GM23338 (cell line): Measurements from ENCODE around the gene ROBO1. TPM values are rescaled to one million over a fixed set of nuclear protein-coding genes. Genes with fewer than 3 reads are reported as not detected.

Source experiments
- ATAC-seq: fragments of 200-7000 bp; cut with Tn5 transposase; 3 replicates; pipeline ENCODE4 v1.9.1; 2020
- DNase-seq: peaks from one replicate; pipeline ENCODE4 v3.0.0-alpha.2; 2015; ENCODE audit warnings: low spot score
- H2AFZ ChIP-seq: fragments of 200-600 bp; sonication (generic); 2 replicates; pipeline ENCODE4 v1.8.0; 2016; ENCODE audit warnings: antibody characterized with exemption, mild to moderate bottlenecking, moderate library complexity
- H3F3A ChIP-seq: fragments of 200-600 bp; sonication (generic); replicated peaks from 2 replicates; pipeline ENCODE4 v1.8.0; 2017; ENCODE audit warnings: antibody characterized with exemption, mixed run types, low read depth
- H3K27ac ChIP-seq: fragments of 200-600 bp; sonication (generic); 2 replicates; pipeline ENCODE4 v1.6.1; 2016; ENCODE audit warnings: low read depth
- H3K27me3 ChIP-seq: fragments of 200-600 bp; sonication (generic); 2 replicates; pipeline ENCODE4 v1.8.0; 2016; ENCODE audit warnings: mild to moderate bottlenecking, mixed run types, moderate library complexity; ENCODE audit not compliant: insufficient read depth
- H3K36me3 ChIP-seq: fragments of 200-600 bp; sonication (generic); 2 replicates; pipeline ENCODE4 v1.8.0; 2016; ENCODE audit warnings: mild to moderate bottlenecking; ENCODE audit not compliant: insufficient read depth
- H3K4me1 ChIP-seq: fragments of 200-600 bp; sonication (generic); 2 replicates; pipeline ENCODE4 v1.8.0; 2016; ENCODE audit warnings: mild to moderate bottlenecking, moderate library complexity; ENCODE audit not compliant: insufficient read depth
- H3K4me2 ChIP-seq: fragments of 200-600 bp; sonication (generic); 2 replicates; pipeline ENCODE4 v1.7.1; 2017; ENCODE audit warnings: mixed run types
- H3K4me3 ChIP-seq: fragments of 200-600 bp; sonication (generic); 2 replicates; pipeline ENCODE4 v1.6.1; 2016; ENCODE audit warnings: mixed run types
- H3K79me2 ChIP-seq: fragments of 200-600 bp; sonication (generic); replicated peaks from 2 replicates; pipeline ENCODE4 v1.8.0; 2017; ENCODE audit warnings: mild to moderate bottlenecking; ENCODE audit not compliant: insufficient read depth
- H3K9me2 ChIP-seq: fragments of 200-600 bp; sonication (generic); 2 replicates; pipeline ENCODE4 v1.8.0; 2017; ENCODE audit not compliant: insufficient read depth
- H4K20me1 ChIP-seq: fragments of 200-600 bp; sonication (generic); replicated peaks from 2 replicates; pipeline ENCODE4 v1.8.0; 2017; ENCODE audit warnings: mild to moderate bottlenecking; ENCODE audit not compliant: insufficient read depth
- H3K27ac Mint-ChIP-seq: 2 replicates; pipeline ENCODE4 v1.8.0; 2020; ENCODE audit warnings: inconsistent platforms, mild to moderate bottlenecking, moderate library complexity, mixed read lengths
- H3K27me3 Mint-ChIP-seq: 3 replicates; pipeline ENCODE4 v1.8.0; 2022; ENCODE audit warnings: low read depth, mild to moderate bottlenecking, moderate library complexity, mixed read lengths, inconsistent platforms; ENCODE audit not compliant: insufficient read depth, poor library complexity
- H3K36me3 Mint-ChIP-seq: 3 replicates; pipeline ENCODE4 v1.8.0; 2021; ENCODE audit warnings: low read depth, mild to moderate bottlenecking, inconsistent platforms, moderate library complexity, mixed read lengths
- H3K4me1 Mint-ChIP-seq: 3 replicates; pipeline ENCODE4 v1.8.0; 2020; ENCODE audit warnings: mild to moderate bottlenecking, inconsistent platforms, mixed read lengths
- H3K4me3 Mint-ChIP-seq: 3 replicates; pipeline ENCODE4 v1.8.0; 2021; ENCODE audit warnings: moderate library complexity, mild to moderate bottlenecking, inconsistent platforms, mixed read lengths
- H3K9me3 Mint-ChIP-seq: 3 replicates; pipeline ENCODE4 v1.8.0; 2020; ENCODE audit warnings: moderate library complexity, mild to moderate bottlenecking, inconsistent platforms, mixed read lengths
- CREB1 ChIP-seq: fragments of 250-450 bp; sonication (Bioruptor Pico); IDR thresholded peaks from 2 replicates; pipeline ENCODE4 v1.5.0; 2020; ENCODE audit warnings: low read depth, mild to moderate bottlenecking, moderate library complexity
- EZH2 ChIP-seq: fragments of 200-600 bp; sonication (generic); IDR thresholded peaks from one replicate; pipeline ENCODE4 v1.8.0; 2017; ENCODE audit warnings: antibody characterized with exemption, mild to moderate bottlenecking, low read depth; ENCODE audit not compliant: unreplicated experiment
- EZH2phosphoT487 ChIP-seq: fragments of 200-600 bp; sonication (generic); IDR thresholded peaks from one replicate; pipeline ENCODE4 v1.8.1; 2018; ENCODE audit warnings: antibody characterized with exemption; ENCODE audit not compliant: unreplicated experiment
- NANOG ChIP-seq: IDR thresholded peaks from 2 replicates; pipeline ENCODE4 v1.6.1; 2016; ENCODE audit warnings: antibody characterized with exemption, borderline replicate concordance
- POLR2AphosphoS5 ChIP-seq: IDR thresholded peaks from 2 replicates; pipeline ENCODE4 v1.6.1; 2016; ENCODE audit warnings: antibody characterized with exemption, low read depth
- STAT1 ChIP-seq: IDR thresholded peaks from one replicate; pipeline ENCODE4 v1.6.1; 2016; ENCODE audit warnings: antibody characterized with exemption; ENCODE audit not compliant: unreplicated experiment
- ZNF114 ChIP-seq: fragments of 250-450 bp; sonication (Bioruptor Pico); IDR thresholded peaks from 2 replicates; pipeline ENCODE4 v1.5.0; 2020; ENCODE audit warnings: mild to moderate bottlenecking, moderate library complexity
- ZNF331 ChIP-seq: fragments of 250-450 bp; sonication (Bioruptor Pico); IDR thresholded peaks from 2 replicates; pipeline ENCODE4 v1.5.0; 2020; ENCODE audit warnings: low read depth, mild to moderate bottlenecking, moderate library complexity
- polyA plus RNA-seq: library from polyadenylated mRNA; unstranded; fragments of >200 nt; fragmentation: Nextera tagmentation; extraction: Ambion mirVana; gene quantifications from 2 replicates; pipeline ENCODE4 v1.2.1, GENCODE V29; 2016
- total RNA-seq: library from RNA; depleted of rRNA; stranded (reverse); fragments of >200 nt; shearing (Covaris generic); gene quantifications from 2 replicates; pipeline ENCODE4 v1.2.3, GENCODE V29; 2014
- TF ChIP-seq, protein P1 (sequence below): fragments of 250-450 bp; sonication (Bioruptor Pico); IDR thresholded peaks from 2 replicates; pipeline ENCODE4 v1.5.0; 2020; ENCODE audit warnings: mild to moderate bottlenecking, moderate library complexity
- TF ChIP-seq, protein P2 (sequence below): IDR thresholded peaks from 2 replicates; pipeline ENCODE4 v1.6.1; 2016; ENCODE audit warnings: antibody characterized with exemption

ROBO1 gene
- total and polyA plus RNA-seq, 2 experiments from 2014 or later = 19.2 to 78.3 TPM

DNA sequence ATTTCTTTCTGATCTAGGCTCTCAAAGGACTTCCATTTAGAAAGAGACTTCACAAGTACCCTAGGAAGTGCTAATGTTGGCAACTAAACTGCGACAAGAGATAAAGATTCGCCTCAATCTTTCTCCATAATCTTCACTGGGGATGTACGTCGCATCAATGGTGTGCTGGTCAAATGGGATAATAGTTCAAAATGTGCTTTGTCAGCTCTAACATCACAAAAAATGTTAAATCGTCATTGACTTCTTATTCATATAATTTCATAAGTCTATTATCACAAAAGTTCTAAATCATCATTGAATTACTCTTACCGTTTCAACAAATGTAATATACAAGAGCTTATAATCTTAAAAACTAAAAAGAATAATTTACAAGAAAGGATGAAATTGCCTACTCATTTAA lies 727.7 kb downstream of the ROBO1 start:
- Mint-ChIP-seq H3K4me1 (peaks cover 4% of the 10 kb centered on the region; the same call in 2 of the 3 replicates), H3K9me3 (no peaks in the 10 kb centered on the region), H3K27me3 (no peaks in the 10 kb centered on the region), H3K4me3 (no peak overlapping the region), H3K27ac (no peak overlapping the region), H3K36me3 (no peaks in the 10 kb centered on the region)
- H3K27me3 ChIP-seq = no peaks in the 10 kb centered on the region
- H3K79me2 ChIP-seq = no peaks in the 10 kb centered on the region
- no peak overlapping the region for H3K27ac ChIP-seq
- H3K9me2 ChIP-seq = no peaks in the 10 kb centered on the region
- no peak for DNase-seq
- H3K4me2 ChIP-seq = no peak overlapping the region
- H3K36me3 ChIP-seq = no peaks in the 10 kb centered on the region
- TF ChIP-seq EZH2 (no peak), EZH2phosphoT487 (no peak), ZNF114 (no peak), POLR2AphosphoS5 (no peak), CREB1 (no peak)
- TF ChIP-seq, protein P1, sequence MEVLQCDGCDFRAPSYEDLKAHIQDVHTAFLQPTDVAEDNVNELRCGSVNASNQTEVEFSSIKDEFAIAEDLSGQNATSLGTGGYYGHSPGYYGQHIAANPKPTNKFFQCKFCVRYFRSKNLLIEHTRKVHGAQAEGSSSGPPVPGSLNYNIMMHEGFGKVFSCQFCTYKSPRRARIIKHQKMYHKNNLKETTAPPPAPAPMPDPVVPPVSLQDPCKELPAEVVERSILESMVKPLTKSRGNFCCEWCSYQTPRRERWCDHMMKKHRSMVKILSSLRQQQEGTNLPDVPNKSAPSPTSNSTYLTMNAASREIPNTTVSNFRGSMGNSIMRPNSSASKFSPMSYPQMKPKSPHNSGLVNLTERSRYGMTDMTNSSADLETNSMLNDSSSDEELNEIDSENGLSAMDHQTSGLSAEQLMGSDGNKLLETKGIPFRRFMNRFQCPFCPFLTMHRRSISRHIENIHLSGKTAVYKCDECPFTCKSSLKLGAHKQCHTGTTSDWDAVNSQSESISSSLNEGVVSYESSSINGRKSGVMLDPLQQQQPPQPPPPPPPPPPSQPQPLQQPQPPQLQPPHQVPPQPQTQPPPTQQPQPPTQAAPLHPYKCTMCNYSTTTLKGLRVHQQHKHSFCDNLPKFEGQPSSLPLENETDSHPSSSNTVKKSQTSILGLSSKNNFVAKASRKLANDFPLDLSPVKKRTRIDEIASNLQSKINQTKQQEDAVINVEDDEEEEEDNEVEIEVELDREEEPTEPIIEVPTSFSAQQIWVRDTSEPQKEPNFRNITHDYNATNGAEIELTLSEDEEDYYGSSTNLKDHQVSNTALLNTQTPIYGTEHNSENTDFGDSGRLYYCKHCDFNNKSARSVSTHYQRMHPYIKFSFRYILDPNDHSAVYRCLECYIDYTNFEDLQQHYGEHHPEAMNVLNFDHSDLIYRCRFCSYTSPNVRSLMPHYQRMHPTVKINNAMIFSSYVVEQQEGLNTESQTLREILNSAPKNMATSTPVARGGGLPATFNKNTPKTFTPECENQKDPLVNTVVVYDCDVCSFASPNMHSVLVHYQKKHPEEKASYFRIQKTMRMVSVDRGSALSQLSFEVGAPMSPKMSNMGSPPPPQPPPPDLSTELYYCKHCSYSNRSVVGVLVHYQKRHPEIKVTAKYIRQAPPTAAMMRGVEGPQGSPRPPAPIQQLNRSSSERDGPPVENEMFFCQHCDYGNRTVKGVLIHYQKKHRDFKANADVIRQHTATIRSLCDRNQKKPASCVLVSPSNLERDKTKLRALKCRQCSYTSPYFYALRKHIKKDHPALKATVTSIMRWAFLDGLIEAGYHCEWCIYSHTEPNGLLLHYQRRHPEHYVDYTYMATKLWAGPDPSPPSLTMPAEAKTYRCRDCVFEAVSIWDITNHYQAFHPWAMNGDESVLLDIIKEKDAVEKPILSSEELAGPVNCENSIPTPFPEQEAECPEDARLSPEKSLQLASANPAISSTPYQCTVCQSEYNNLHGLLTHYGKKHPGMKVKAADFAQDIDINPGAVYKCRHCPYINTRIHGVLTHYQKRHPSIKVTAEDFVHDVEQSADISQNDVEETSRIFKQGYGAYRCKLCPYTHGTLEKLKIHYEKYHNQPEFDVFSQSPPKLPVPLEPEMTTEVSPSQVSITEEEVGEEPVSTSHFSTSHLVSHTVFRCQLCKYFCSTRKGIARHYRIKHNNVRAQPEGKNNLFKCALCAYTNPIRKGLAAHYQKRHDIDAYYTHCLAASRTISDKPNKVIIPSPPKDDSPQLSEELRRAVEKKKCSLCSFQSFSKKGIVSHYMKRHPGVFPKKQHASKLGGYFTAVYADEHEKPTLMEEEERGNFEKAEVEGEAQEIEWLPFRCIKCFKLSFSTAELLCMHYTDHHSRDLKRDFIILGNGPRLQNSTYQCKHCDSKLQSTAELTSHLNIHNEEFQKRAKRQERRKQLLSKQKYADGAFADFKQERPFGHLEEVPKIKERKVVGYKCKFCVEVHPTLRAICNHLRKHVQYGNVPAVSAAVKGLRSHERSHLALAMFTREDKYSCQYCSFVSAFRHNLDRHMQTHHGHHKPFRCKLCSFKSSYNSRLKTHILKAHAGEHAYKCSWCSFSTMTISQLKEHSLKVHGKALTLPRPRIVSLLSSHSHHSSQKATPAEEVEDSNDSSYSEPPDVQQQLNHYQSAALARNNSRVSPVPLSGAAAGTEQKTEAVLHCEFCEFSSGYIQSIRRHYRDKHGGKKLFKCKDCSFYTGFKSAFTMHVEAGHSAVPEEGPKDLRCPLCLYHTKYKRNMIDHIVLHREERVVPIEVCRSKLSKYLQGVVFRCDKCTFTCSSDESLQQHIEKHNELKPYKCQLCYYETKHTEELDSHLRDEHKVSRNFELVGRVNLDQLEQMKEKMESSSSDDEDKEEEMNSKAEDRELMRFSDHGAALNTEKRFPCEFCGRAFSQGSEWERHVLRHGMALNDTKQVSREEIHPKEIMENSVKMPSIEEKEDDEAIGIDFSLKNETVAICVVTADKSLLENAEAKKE = no peak
- no peak overlapping the region for H2AFZ ChIP-seq
- H3K4me1 ChIP-seq = no peaks in the 10 kb centered on the region
- H3K4me3 ChIP-seq = no peak overlapping the region
- H3F3A ChIP-seq = no peaks in the 10 kb centered on the region
- no peak for ATAC-seq
- no peaks in the 10 kb centered on the region for H4K20me1 ChIP-seq

- TF ChIP-seq ZNF331 (CRISPR knock-in tag) (no peak), STAT1 (no peak), NANOG (no peak)
- TF ChIP-seq, protein P2, sequence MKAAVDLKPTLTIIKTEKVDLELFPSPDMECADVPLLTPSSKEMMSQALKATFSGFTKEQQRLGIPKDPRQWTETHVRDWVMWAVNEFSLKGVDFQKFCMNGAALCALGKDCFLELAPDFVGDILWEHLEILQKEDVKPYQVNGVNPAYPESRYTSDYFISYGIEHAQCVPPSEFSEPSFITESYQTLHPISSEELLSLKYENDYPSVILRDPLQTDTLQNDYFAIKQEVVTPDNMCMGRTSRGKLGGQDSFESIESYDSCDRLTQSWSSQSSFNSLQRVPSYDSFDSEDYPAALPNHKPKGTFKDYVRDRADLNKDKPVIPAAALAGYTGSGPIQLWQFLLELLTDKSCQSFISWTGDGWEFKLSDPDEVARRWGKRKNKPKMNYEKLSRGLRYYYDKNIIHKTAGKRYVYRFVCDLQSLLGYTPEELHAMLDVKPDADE = no peak
- no peak overlapping the region for H2AFZ ChIP-seq
- no peak overlapping the region for H3K4me3 ChIP-seq
- no peaks in the 10 kb centered on the region for H3K9me2 ChIP-seq
- H3K27me3 ChIP-seq = no peaks in the 10 kb centered on the region
- H3K27ac Mint-ChIP-seq = no peak overlapping the region
- DNase-seq = no peak
- no peaks in the 10 kb centered on the region for H3K79me2 ChIP-seq
- no peaks in the 10 kb centered on the region for H3K9me3 Mint-ChIP-seq
- no peaks in the 10 kb centered on the region for H3K27me3 Mint-ChIP-seq
- no peaks in the 10 kb centered on the region for H3K36me3 Mint-ChIP-seq
- H3K4me1 ChIP-seq = no peaks in the 10 kb centered on the region
- no peaks in the 10 kb centered on the region for H3K36me3 ChIP-seq
- no peak for ATAC-seq
- H3K4me2 ChIP-seq = no peak overlapping the region
- H3F3A ChIP-seq = no peaks in the 10 kb centered on the region
- H3K4me3 Mint-ChIP-seq = no peak overlapping the region
- H4K20me1 ChIP-seq = no peaks in the 10 kb centered on the region
- no peak overlapping the region for H3K27ac ChIP-seq
- peaks cover 4% of the 10 kb centered on the region; the same call in 2 of the 3 replicates for H3K4me1 Mint-ChIP-seq
Observed at GRCh38 chr3:79039192-79039591, 728.6 kb downstream of the ROBO1 start.
